LoVo (cell line): ENCODE measurements around the gene RPS6KA5.
A peak's percentile ranks its signal among the peaks of the same experiment; 100 is the strongest.
"Not testable (repeated sequence)": the region's sequence is repeated elsewhere in the genome, so short reads cannot be mapped to it uniquely, and the experiment has no call there.

Experiments used
- DNase-seq: peaks from one replicate; pipeline ENCODE4 v3.0.0-alpha.2; 2016; ENCODE audit warnings: low spot score

Gene RPS6KA5

DNA sequence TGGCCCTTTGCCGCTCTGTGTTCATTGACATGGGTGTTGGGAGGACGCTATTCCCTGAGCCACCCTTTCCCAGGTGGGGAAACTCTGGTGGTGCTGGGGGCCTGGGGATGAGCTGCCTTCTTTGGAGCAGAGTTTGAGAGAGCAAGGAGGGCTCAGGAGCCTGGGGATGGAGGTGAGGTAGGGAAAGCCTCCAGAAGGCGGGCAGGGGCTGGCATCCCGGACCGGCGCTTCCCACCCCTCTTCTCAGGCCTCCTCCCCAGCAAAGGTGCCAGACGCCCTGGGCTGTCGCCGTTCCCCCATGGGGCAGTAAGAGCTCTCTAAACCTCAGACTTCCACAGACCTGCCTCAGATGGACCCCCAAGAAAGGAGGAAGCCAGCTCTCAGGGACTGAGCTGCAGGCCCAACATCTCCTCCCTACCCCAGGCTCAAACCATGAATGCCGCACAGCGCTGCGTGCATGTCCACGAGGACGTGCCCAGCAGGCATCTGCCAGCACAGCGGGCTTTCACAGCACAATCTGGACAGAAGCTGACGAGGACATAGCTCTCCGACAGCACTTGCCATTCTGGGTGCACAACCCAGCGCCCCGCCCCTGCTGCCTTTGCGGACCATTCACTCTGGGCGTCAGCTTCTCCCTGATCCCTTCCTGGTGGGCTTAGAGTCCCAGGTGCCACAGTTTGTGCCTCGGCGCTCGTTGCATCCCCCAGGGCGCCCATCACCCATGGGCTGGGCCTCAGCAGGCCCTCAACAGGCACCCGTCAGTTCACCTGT, 229.3 kb downstream of the RPS6KA5 start:
- no peak for DNase-seq

DNA sequence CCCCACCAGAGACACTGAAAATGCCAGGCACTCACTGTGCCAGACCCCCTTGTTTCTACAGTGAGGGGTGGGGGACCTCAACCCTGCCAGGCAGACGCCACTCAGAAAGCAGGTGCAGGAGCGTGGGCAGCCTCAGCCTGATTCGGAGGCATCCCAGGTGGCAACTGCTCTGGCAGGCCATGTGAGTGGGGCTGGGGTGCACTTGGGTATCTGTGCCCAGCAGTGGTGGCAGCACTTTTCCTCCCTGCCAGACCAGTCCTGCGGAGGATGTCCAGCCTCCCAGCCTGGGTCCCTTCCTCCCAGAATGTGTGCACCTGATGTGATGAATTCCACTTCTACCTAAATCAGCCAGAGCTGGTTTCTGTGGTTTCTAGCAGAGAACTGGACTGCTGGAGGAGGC, 230.8 kb downstream of the RPS6KA5 start:
- DNase-seq = no peak

DNA sequence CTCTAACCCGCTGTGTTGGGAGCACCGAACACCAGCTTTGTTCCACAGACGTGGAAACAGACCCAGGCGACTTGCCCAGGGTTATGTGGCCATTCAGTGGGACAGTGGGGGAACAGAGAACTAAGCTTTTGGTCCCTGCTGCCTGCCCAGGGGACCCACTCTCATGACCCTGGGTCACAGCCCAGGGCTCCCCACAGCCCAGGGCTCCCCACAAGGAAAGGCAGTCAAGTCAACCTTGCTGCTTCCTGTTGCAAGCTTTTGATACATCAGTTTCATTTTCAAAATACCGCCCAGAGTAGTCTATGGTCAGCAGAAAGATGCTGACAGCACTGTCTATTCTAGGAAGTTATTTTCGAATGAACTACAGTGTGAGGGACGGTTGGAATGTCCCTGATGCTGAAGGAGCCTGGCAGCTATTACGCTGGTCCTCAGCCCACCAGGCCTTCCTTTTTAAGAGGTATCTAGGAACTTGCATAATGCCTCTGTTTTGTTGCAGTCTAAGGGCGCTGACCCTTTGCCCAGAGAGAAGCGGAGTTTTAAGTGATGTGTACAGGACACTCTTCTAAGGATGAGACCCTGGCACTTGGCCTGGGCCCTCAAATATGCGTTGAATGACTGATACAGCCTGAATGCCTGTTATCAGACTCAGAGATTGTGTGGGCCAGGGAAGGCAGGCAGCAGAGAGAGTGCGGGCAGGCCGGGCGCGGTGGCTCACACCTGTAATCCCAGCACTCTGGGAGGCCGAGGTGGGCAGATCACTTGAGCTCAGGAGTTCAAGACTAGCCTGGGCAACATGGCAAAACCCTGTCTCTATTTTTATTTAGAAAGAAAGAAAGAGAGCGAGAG, 231.6 kb downstream of the RPS6KA5 start:
- no peak for DNase-seq

DNA sequence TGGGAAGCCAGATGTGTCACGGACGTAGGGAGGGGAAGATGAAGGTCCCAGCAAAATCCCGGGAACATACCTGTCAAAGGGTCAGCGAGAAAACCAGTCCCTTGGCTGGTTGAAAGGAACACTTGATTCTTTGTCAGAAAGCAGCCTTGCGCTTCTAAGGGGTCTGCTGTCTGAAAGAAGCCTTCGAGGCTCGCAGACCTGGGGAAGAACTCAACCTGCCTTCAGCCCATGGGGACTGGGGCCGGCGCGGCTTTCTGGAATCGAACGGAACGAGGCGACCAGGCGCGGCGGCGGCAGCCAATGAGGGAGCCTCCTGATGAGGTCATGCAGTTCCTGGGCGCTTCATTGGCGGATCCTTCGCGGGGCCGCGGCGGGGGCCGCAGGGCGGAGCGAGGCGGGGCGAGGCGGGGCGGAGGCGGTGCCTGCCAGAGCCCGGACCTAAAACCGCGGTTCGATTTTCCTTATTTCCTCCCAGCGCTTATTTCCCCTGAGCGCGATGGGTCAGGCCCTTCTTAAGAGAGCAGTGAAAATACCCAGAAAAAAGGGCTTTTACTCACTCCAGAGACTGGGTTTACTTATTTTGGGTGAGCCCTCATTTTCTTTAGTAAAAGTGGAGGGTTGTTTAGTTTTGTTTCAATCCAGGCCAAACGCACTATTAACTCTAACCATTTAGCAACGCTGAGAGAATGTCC, 232.4 kb downstream of the RPS6KA5 start:
- peak; percentile 92 for DNase-seq

DNA sequence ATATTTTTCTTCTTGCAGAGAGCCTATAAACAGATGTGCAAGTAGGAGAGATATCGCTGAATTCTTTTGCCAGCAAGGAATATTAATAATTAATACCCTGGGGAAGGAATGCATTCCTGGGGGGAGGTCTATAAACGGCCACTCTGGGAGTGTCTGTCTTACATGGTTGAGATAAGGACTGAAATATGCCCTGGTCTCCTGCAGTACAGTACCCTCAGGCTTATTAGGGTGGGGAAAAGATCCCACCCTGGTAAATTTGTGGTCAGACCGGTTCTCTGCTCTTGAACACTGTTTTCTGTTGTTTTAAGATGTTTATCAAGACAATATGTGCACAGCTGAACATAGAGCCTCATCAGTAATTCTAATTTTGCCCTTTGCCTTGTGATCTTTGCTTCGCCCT, 236.9 kb downstream of the RPS6KA5 start:
- DNase-seq = not testable (repeated sequence)

DNA sequence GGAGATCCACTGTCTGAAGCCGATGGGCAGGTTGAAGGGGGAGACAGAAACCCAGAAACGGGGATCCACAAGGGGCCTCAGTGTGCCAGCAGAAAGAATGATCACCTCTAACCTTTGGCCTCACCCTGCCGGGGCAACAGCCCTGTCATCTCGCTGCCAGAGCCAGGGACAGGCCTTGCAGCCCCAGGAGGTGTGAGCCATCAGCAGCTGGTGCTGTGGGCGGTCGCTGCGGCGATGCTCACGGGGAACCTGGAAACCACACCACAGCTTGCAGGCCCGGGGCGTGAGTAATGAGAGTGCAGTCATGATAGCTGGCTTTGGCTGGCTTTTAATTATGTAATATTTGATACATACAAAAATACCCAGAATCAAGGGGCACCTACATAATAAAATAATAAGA, 239.5 kb downstream of the RPS6KA5 start:
- no peak for DNase-seq

DNA sequence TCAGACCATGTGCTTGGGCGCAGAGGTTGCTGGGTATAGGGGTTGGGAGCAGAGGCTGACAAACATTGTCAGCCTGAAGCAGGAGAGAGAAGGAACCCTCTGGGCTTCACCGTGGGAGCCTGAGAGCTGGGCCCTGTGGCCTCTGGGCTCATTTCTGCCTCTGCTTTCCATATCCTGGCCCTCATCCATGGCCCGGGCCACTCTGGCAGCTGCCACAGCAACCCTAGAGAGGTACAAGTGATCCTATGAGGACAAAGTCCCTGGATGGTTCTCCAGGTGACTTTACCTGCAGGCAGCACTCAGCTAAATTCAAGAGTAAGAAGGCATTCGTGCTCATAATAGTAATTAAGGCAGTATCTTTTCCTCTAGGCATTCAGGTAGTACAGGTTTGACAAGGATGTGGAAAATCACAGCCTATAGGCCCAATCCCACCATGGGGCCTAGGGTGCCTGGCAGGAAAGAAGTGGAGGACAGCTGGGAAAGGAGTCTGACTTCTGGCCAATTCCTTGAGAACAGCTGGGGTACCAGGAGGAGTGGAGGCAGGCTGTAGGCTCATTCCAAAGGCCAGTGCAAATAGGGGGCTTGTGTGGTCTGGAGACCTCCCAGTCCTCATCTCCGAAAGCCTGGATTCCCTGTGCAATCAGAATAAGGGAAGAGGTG, 240.6 kb downstream of the RPS6KA5 start:
- no peak for DNase-seq

DNA sequence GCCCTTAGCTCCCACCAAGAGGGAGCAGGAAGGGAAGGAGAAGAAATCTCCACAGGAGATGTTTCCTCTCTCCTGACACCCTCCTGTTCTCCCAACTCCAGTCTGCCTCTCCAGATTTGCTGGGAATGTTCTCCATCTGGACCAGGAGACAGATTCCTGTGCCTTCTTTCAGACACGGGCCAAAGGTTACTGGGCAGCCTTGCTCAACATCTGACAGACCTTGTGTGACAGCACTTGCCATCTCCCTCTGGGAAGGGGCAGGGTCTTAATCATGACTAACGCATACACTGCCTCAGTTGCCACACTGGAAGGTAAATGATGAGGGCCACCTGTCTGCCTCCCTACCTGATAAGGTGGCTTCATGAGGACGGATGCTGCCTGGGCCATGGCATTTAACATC, 241.7 kb downstream of the RPS6KA5 start:
- no peak for DNase-seq

DNA sequence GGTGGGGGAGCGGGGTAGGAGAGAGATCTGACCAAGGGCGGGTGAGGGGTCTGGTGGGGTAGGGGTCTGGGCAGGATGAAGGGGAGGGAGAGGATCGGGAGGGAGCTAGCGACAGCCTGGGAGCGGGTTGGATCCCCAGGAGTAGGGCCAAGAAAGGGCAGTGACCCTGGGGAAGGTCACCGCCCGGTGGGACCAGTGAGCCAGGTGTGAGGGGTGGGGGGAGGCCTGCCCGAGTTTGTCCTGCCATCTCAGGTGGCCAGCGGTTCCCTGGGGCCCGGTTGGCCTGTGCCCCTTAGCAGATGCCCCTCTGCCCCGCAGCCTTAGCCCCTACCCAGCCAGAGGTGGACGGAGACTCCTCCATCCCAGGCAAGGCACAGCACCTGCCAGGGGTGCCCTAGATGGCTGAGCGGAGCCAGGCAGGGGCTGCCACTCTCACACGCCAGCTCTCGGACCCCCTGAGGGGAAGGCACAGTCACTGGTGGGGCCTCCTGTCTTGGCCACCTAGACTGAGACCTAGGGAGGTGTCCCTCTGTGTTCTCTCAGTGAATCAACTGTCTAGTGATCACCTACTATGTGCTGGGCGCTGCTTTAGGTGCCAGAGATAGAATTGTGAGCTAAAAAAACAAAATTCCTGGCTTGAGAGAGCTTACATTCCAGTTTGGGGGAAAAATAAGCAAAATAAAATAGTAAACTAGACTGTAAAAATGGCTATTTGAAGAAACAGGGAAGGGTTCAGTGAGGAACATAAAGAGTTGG, 243.6 kb downstream of the RPS6KA5 start:
- no peak for DNase-seq

DNA sequence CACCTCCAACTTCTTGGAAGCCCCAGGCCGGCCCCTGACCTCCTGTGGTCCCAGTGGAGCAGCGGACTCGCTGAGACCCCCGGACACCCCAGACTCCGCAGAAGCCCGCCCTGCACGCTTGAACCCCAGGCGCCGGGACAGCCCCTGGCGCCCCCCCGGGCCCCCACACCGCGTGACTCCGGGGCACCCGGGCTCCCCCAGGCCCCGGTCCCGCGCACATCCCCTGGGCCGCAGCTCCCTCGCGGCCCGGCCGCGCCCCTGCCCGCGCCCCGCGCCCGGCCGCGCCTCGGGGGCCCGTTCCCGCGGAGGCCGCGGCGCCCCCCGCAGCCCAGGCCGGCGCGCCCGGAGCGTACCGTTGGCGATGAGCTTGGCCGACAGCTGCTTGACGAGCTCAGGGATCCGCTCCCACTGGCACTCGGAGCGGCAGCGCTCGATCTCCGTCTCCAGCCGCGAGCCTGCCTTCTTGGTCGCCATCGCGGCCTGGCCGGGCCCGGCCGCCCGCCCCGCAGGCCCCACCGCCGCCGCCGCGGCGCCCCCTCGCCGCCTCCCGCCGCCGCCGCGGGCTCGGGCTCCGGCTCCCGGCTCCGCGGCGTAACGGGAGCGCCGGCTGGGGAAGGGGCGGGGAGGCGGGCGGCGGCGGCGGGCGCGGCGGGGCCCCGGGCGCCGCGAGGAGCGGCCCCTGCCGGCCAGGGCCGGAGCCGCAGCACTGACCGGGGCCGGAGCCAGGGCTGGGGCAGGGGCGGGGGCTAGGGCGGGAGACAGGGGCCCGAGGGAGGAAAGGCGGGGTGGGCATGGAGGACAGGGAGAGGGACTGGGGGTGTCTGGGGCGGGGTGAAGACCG, 244.4 kb downstream of the RPS6KA5 start, which contains the start of gene TTC7B:
Gene TTC7B, minus strand, starts transcription at position 609 of the 841 bp plus-strand sequence. Its CDS starts 135 bp downstream, at position 474.
- DNase-seq = peak; percentile 44

DNA sequence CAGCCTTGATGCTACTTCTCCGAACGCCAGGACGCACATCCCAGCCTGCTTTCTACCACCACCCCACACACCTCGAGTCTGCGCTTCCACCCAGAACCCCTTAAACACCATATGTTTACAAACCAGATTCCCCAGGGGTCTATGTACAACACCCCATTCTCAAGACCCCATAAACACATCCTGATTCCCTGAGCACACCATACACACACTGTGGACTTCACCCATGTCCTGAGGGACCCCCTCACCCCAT, 244.9 kb downstream of the RPS6KA5 start:
- DNase-seq = no peak

DNA sequence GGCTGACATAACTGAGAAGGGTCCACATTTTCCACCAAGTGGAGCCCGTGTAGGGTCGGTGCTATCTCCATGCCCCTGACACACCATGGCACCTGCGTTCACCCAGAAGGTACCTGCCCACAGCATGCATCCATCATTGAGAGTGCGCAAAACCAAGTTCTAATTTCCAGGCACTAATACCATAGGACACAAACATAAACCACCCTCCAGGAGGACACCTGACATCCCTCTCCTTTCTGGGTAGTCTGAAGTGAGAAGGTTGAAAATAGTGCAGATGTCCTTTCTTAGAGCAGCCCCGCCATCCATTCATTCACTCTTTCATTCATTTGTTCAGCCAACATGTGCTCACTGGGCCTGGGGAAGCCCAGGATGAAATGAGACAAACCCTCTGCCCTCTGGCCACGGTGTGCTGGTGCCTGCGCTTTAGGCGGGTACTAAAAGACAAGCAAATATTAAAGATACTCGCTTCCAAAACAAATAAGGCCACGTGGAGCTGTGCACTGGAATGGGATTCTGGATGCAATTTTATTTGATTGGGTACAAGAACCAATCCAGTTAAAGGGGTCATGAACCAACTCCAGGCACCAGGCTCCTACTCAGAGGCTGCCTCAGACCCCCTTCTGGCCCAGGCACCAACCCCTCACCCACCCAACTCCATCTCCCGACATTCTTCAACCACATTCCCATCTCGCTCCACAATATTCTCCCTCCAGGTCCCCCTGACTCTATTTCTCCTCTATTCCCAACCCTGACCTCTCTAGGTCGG, 245.5 kb downstream of the RPS6KA5 start:
- no peak for DNase-seq

DNA sequence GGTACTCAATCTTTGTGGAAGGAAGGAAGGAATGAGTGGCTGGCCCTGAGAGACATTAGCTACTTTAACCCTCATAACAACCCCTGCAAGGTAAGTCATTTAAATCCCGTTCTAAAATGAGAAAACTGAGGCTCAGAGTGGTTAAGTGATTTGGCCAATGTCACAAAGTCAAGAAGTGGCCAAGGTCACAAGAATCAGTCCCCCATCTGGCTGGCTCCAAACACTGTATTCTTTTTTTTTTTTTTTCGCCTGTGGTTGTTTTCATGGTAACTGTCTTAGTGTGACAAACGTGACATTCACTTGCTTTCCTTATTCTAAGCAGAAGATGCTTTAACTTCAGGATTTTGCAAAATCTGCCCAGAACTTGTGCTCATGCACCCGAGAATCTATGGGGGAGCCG, 247.0 kb downstream of the RPS6KA5 start:
- DNase-seq = no peak

DNA sequence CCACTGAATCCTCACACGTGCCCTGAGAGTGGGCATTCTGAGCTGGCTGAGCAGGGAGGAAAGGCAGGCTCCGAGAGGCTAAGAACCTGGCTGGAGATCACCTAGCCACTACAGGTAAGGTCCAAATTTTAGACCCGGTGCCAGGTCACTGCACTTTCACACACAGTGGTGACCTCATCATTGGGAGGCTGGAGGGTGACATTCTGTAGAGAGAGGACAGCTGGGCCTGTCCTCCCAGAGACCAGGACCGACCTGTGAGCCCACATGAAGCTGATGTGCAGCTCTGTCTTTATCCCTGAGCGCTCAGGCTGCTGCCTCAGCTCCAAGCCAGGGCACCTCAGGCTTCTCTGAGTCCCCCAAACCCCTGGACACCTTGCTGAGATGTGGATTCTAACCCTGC, 248.3 kb downstream of the RPS6KA5 start:
- DNase-seq = no peak

DNA sequence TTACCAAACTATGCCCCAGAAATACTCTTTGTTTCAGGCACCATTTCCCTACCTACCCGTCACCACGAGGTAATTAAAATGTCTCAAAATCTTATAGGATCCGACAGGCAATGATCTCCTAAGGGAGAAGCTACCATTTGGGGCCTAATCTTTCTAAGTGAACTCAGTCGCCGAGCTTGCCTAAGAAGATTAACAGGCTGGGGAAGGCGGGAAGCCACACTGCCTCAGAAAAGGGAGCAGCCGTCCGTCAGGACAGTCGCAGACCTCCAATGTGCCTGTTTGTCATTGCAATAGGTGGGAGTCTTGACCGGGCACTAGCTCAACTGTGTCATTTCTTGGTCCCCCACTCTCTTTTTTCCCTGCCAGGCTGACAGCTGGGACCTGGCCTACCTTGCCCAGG, 248.8 kb downstream of the RPS6KA5 start:
- DNase-seq = no peak

DNA sequence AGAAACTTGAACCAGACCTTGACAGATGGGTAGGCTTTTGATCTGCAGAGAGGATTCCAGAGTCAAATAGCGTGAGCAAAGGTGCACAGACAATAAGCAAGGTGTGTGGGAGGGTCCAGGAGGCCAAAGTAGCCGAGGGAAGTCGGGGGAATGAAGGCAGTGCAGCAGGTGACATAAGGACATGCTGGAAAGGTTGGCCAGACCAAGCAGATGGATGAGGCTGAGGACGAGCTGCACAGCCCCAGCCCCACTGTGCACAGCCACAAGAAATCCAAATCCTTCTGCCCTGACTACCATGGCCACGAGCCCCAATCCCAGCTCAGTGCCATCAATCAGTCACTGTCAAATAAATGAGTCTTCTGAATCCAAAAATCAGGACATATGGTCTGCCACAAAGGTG, 249.6 kb downstream of the RPS6KA5 start:
- no peak for DNase-seq

DNA sequence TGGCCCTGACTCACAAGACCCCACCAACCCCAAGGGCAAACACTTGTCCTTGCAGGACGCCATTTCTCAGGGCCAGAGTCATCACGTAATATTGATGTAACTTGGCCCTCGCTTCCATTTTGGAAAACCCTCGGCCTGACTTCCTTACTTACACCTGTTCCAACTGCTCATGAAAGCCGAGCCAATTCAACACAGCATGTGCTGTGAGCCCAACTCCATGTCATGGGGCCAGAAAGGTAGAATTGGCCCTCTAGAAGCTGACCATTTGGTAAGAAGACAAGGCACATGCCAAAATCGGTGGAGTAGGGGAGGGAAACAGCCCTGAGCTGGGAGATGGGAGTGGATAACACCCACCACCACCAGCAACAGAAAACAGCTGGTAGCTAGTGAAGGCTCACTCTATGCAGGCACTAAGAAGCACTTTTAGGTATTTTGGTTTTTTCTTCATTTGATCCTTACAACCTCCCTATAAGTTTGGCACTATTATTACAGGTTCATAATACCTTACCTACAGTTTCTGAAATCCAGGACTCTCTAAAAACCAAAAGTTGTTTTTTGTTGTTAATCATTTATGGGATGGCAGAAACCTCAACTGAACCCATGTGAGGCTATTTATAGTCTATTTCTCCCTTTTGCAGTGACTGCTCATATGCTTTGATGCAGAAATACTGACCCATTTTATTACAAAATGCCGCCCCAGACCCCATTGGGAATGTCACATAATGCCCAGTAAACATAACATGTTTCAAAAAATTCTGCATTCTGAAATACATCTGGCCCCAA, 250.7 kb downstream of the RPS6KA5 start:
- no peak for DNase-seq

DNA sequence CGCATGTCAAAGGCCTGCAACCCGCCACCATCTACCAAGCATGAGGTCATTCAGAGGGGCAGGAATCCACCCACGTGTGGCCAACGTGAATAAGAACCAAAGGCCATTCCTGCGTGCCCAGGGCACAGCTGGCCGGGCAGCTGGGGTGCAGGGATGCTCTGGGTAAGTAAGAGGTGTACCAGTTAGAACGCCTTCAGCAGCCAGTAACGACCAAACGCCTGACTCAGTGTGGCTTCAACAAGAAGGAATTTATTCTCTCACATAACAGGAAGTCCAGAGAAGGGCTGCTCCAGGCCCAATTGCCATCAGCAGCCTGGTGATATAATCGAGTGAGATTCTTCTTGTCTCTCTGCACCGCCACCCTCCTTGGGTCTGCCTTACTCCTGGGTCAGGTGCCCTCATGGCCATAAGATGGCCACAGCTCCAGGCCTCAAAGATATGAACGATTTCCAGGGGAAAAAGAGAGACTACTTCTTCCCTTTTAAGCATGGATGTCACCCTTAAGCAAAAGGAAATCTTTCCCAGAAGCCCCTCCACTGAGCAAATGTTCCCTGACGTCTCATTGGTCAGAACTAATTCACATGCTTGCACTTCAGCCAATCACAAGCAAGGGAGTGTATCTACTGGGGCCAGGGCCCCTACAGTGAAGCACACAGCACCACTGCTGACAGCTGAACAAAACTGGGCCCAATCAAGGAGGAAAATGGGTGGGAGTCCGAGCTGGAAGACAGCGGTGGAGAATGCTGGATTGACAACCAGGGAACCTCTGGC, 251.5 kb downstream of the RPS6KA5 start:
- DNase-seq = no peak
